A673 (cell line): ENCODE results near the gene ACTL9.

Experiments
- CTCF ChIP-seq: fragments of 300-800, 200-600 bp; sonication (generic); conservative IDR thresholded peaks from 2 replicates; pipeline ENCODE4 v1.5.1; 2017; ENCODE audit warnings: low read depth, mild to moderate bottlenecking, antibody characterized with exemption, low read length, moderate library complexity, mixed read lengths
- EZH2 ChIP-seq: fragments of 200-600 bp; sonication (generic); IDR thresholded peaks from 2 replicates; pipeline ENCODE4 v1.6.1; 2017; ENCODE audit warnings: borderline replicate concordance, low read depth, mild to moderate bottlenecking, mixed read lengths, antibody characterized with exemption, low read length; ENCODE audit not compliant: poor library complexity, severe bottlenecking

GRCh38 chr19:8657869-8658268 is 40.7 kb downstream of the ACTL9 start:
- TF ChIP-seq EZH2: no peak
- TF ChIP-seq CTCF: no peak
